GM18873 (cell line): ENCODE measurements around the gene DYRK1B.
"Not testable (repeated sequence)": the region's sequence is repeated elsewhere in the genome, so short reads cannot be mapped to it uniquely, and the experiment has no call there.

Experiments
- ATAC-seq: cut with Tn5 transposase; IDR thresholded peaks from one replicate; pipeline ENCODE4 v1.9.1; 2021; ENCODE audit warnings: mild to moderate bottlenecking, moderate library complexity, moderate number of reproducible peaks; ENCODE audit not compliant: unreplicated experiment, low FRiP score

The DYRK1B gene

GRCh38 chr19:39814111-39814510 is 19.9 kb downstream of the DYRK1B start:
- not testable (repeated sequence) for ATAC-seq

- no peak for ATAC-seq
These were observed 20.5 kb downstream of the DYRK1B start for GRCh38 chr19:39813264-39813993.

GRCh38 chr19:39811064-39811463 is 22.9 kb downstream of the DYRK1B start:
- ATAC-seq, result no peak

- no peak for ATAC-seq
These were observed 23.5 kb downstream of the DYRK1B start for GRCh38 chr19:39810424-39810823.

GRCh38 chr19:39809368-39809767 is 24.6 kb downstream of the DYRK1B start:
- ATAC-seq, result no peak

GRCh38 chr19:39808688-39809087 is 25.3 kb downstream of the DYRK1B start:
- not testable (repeated sequence) for ATAC-seq

GRCh38 chr19:39807846-39808364 is 26.1 kb downstream of the DYRK1B start:
- no peak for ATAC-seq

GRCh38 chr19:39805104-39805503 is 28.9 kb downstream of the DYRK1B start:
- ATAC-seq, result no peak

GRCh38 chr19:39802958-39803357 is 31.0 kb downstream of the DYRK1B start:
- no peak for ATAC-seq

GRCh38 chr19:39797083-39797482 is 36.9 kb downstream of the DYRK1B start:
- no peak for ATAC-seq

- no peak for ATAC-seq
These were observed 37.9 kb downstream of the DYRK1B start for GRCh38 chr19:39796000-39796498.

- ATAC-seq, result no peak
These were observed 39.0 kb downstream of the DYRK1B start for GRCh38 chr19:39795001-39795400.

GRCh38 chr19:39792999-39793546 is 40.9 kb downstream of the DYRK1B start:
- ATAC-seq, result no peak

GRCh38 chr19:39788244-39788643 is 45.7 kb downstream of the DYRK1B start:
- no peak for ATAC-seq

- ATAC-seq, result no peak
These were observed 53.1 kb downstream of the DYRK1B start for GRCh38 chr19:39780894-39781293.

GRCh38 chr19:39778763-39779162 is 55.2 kb downstream of the DYRK1B start, which contains the start of gene LEUTX:
LEUTX (plus strand) TSS chr19:39778854; CDS start chr19:39778921, 67 bp downstream.
- no peak for ATAC-seq
